HepG2 (cell line): ENCODE measurements around the gene MIER1. TPM values are rescaled to one million over a fixed set of nuclear protein-coding genes. Genes with fewer than 3 reads are reported as not detected.

Experiments
- ATAC-seq: fragments of 200-7000 bp; cut with Tn5 transposase; 3 replicates; pipeline ENCODE4 v1.9.1; 2020; ENCODE audit warnings: mild to moderate bottlenecking, moderate library complexity
- BruUV-seq: library from RNA; stranded (reverse); fragments of 400-500 nt; replicated peaks from 2 replicates; lab custom pipeline; 2021; lab: Mats Ljungman, UMichigan
- CTCF ChIA-PET: fragments of 300-600 bp; formaldehyde crosslinking; extraction: SDS; loops from one replicate; lab custom pipeline; 2021; ENCODE audit warnings: low total read pairs, inconsistent platforms, low intra/inter-chr PET ratio; lab: Yijun Ruan, JAX
- POLR2A ChIA-PET: fragments of 350-600 bp; sonication (Branson Sonifier 250); formaldehyde crosslinking; loops from one replicate; lab custom pipeline; 2020; ENCODE audit warnings: antibody characterized with exemption, inconsistent platforms; lab: Yijun Ruan, JAX
- DNase-seq: peaks from one replicate; pipeline ENCODE4 v3.0.0-alpha.2; 2015; ENCODE audit warnings: low spot score
- FAIRE-seq: peaks from 3 replicates; lab custom pipeline; 2011; peaks lifted over from hg19 to GRCh38; lab: Jason Lieb, UNC
- H2AFZ ChIP-seq: one replicate; pipeline ENCODE4 v1.6.1; 2011; ENCODE audit warnings: low read length, inconsistent platforms
- H3K27ac ChIP-seq: fragments of 300-600 bp; 3 replicates; pipeline ENCODE4 v1.8.0; 2011; ENCODE audit warnings: mixed run types, mild to moderate bottlenecking, mixed read lengths, low read length, inconsistent platforms; ENCODE audit not compliant: insufficient read depth; ENCODE audit errors: extremely low read length
- H3K27me3 ChIP-seq, 2 experiments: fragments of 200-600 bp in 1 of 2; 2 replicates in 1 of 2; 3 replicates in 1 of 2; pipeline versions ENCODE4 v1.6.0 to v1.8.0; 2011; ENCODE audit warnings: low read length in 2 of 2, mild to moderate bottlenecking in 2 of 2, moderate library complexity in 2 of 2, inconsistent platforms in 1 of 2; ENCODE audit not compliant: insufficient read depth in 2 of 2, control insufficient read depth in 1 of 2
- H3K36me3 ChIP-seq, 2 experiments: fragments of 200-600 bp in 1 of 2; replicated peaks in 1 of 2; 2 replicates in 1 of 2; 3 replicates in 1 of 2; pipeline versions ENCODE4 v1.5.1 to v1.8.0; 2011; ENCODE audit warnings: low read length in 2 of 2, inconsistent platforms in 1 of 2; ENCODE audit not compliant: insufficient read depth in 2 of 2, control insufficient read depth in 1 of 2
- H3K4me1 ChIP-seq: 2 replicates; pipeline ENCODE4 v1.5.1; 2012; ENCODE audit warnings: low read length, inconsistent platforms; ENCODE audit not compliant: insufficient read depth
- H3K4me2 ChIP-seq: 2 replicates; pipeline ENCODE4 v1.6.0; 2011; ENCODE audit warnings: low read depth, low read length, inconsistent platforms
- H3K4me3 ChIP-seq, 3 experiments: fragments of 200-600 bp in 1 of 3; sonication (generic), shearing (Covaris generic) in 1 of 3; replicated peaks in 1 of 3; 2 replicates each; pipeline ENCODE4 v1.5.1; 2011 to 2016; ENCODE audit warnings: low read length in 3 of 3, inconsistent platforms in 2 of 3, low read depth in 2 of 3, mild to moderate bottlenecking in 2 of 3, control low read depth in 1 of 3, mixed read lengths in 1 of 3; ENCODE audit not compliant: insufficient read depth in 1 of 3
- H3K79me2 ChIP-seq: one replicate; pipeline ENCODE4 v1.6.1; 2011; ENCODE audit warnings: low read length, inconsistent platforms; ENCODE audit not compliant: insufficient read depth
- H3K9ac ChIP-seq: 2 replicates; pipeline ENCODE4 v1.6.0; 2011; ENCODE audit warnings: mild to moderate bottlenecking, low read depth, low read length, inconsistent platforms; ENCODE audit not compliant: insufficient read depth
- H3K9me3 ChIP-seq: 2 replicates; pipeline ENCODE4 v1.5.1; 2012; ENCODE audit warnings: mild to moderate bottlenecking, low read length
- H4K20me1 ChIP-seq: 2 replicates; pipeline ENCODE4 v1.6.0; 2011; ENCODE audit warnings: inconsistent platforms, mild to moderate bottlenecking, low read length, moderate library complexity; ENCODE audit not compliant: insufficient read depth
- CAMTA2 ChIP-seq: sonication (generic); formaldehyde crosslinking; IDR thresholded peaks from 2 replicates; pipeline ENCODE4 v1.4.0; 2020; ENCODE audit warnings: mild to moderate bottlenecking, missing genetic modification reagents, borderline replicate concordance
- KLF6 ChIP-seq: IDR thresholded peaks from 2 replicates; pipeline ENCODE4 v1.8.0; 2016; ENCODE audit warnings: missing biosample characterization, missing genetic modification reagents
- SP4 ChIP-seq: sonication (generic); formaldehyde crosslinking; IDR thresholded peaks from 2 replicates; pipeline ENCODE4 v1.8.1; 2023; ENCODE audit warnings: mild to moderate bottlenecking, missing genetic modification reagents
- TBX2 ChIP-seq: sonication (generic); formaldehyde crosslinking; IDR thresholded peaks from 2 replicates; pipeline ENCODE4 v1.5.0; 2020; ENCODE audit warnings: missing genetic modification reagents, mild to moderate bottlenecking, borderline replicate concordance
- ZFP41 ChIP-seq: sonication (generic); formaldehyde crosslinking; IDR thresholded peaks from 2 replicates; pipeline ENCODE4 v1.4.0; 2020; ENCODE audit warnings: mild to moderate bottlenecking, missing genetic modification reagents, borderline replicate concordance
- ZNF451 ChIP-seq: sonication (generic); formaldehyde crosslinking; IDR thresholded peaks from 2 replicates; pipeline ENCODE4 v1.5.0; 2020; ENCODE audit warnings: mild to moderate bottlenecking, missing genetic modification reagents
- ZNF557 ChIP-seq: sonication (generic); formaldehyde crosslinking; IDR thresholded peaks from 2 replicates; pipeline ENCODE4 v1.4.0; 2020; ENCODE audit warnings: missing genetic modification reagents
- ZNF598 ChIP-seq: sonication (generic); formaldehyde crosslinking; IDR thresholded peaks from 2 replicates; pipeline ENCODE4 v1.5.1; 2020; ENCODE audit warnings: mild to moderate bottlenecking, missing genetic modification reagents, borderline replicate concordance
- ZSCAN31 ChIP-seq: sonication (generic); formaldehyde crosslinking; IDR thresholded peaks from 2 replicates; pipeline ENCODE4 v1.5.0; 2020; ENCODE audit warnings: low read depth, mild to moderate bottlenecking, missing genetic modification reagents
- WGBS: methylation state at CpG from one replicate; pipeline ENCODE4 v1.1.6; 2017; ENCODE audit warnings: low lambda C conversion rate; 5-methylcytosine and 5-hydroxymethylcytosine counted together
- in situ Hi-C: cut with HindIII; loops from 2 replicates; pipeline ENCODE4 v1.10.0; 2017; ENCODE audit warnings: low pct_unique_long_range_greater_than_20kb; ENCODE audit not compliant: extremely low pct_ligation_motif_present
- intact Hi-C: fragments of 100-400 bp; cut with micrococcal nuclease; formaldehyde crosslinking; loops from one replicate; pipeline ENCODE4 v1.10.0; 2022; ENCODE audit not compliant: unreplicated experiment
- polyA plus RNA-seq, 8 experiments: library from polyadenylated mRNA; depleted of rRNA in 3 of 8; stranded (reverse) in 7 of 8; unstranded in 1 of 8; fragments of >200 nt; fragmentation: Illumina TruSeq in 4 of 8; extraction: Trizol in 4 of 8; gene quantifications; 2 replicates each; pipeline versions ENCODE4 v1.2.1 to v1.2.3, GENCODE V29; 2011 to 2016; ENCODE audit warnings: low read depth in 4 of 8, missing spikeins in 1 of 8, mixed read lengths in 1 of 8; ENCODE audit not compliant: insufficient read depth in 1 of 8
- total RNA-seq, 5 experiments: library from RNA; depleted of rRNA; stranded (reverse); fragments of >200 nt; fragmentation: Illumina TruSeq; extraction: Trizol; gene quantifications; 2 replicates each; pipeline ENCODE4 v1.2.3, GENCODE V29; 2016; ENCODE audit warnings: low read depth in 1 of 5
- TF ChIP-seq, protein P1 (sequence below): sonication (generic); formaldehyde crosslinking; conservative IDR thresholded peaks from 2 replicates; pipeline ENCODE4 v1.4.0; 2020; ENCODE audit warnings: missing genetic modification reagents

The MIER1 gene
- total and polyA plus RNA-seq, 2 of the 13 experiments (the other 11 are each of a cell fraction or from before 2014, with no cell fraction given) = 7.0 to 30.4 TPM

DNA sequence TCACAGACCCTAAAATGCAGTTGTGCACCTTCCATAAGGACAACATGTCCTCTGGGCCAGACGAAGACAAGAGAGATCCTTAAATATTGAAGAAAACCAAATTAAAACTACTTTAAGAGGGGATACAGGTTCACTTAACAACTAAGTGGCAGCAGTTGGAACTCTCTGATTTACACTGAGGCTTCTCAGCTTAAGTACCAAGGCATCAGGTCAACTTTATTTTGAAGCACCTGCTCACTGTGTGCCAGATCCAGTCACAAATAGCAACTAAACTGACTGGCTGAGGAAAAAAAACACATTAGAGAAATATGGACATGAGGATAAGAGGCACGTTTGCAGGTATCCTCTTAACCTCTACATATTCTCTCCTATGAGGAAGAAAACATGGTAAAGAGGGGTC is 96.0 kb downstream of the MIER1 start:
- no peaks in the 10 kb centered on the region for H3K79me2 ChIP-seq
- no peaks in the 10 kb centered on the region for H3K4me1 ChIP-seq
- CTCF ChIA-PET = no interaction called here
- BruUV-seq = no TSS peak
- ATAC-seq (no peak), FAIRE-seq (no peak)
- H2AFZ ChIP-seq = no peak overlapping the region
- H3K9ac ChIP-seq = no peak overlapping the region
- H3K4me2 ChIP-seq = no peak overlapping the region
- peaks cover 10 to 52% of the 10 kb centered on the region in 2 experiments; a peak in 4 of 5 replicates for H3K36me3 ChIP-seq
- TF ChIP-seq ZNF557 (CRISPR knock-in tag) (no peak), ZNF598 (CRISPR knock-in tag) (no peak), TBX2 (CRISPR knock-in tag) (no peak), KLF6 (CRISPR knock-in tag) (no peak), ZFP41 (CRISPR knock-in tag) (no peak), ZNF451 (CRISPR knock-in tag) (no peak), ZSCAN31 (CRISPR knock-in tag) (no peak), SP4 (CRISPR knock-in tag) (no peak), CAMTA2 (CRISPR knock-in tag) (no peak)
- TF ChIP-seq, protein P1, sequence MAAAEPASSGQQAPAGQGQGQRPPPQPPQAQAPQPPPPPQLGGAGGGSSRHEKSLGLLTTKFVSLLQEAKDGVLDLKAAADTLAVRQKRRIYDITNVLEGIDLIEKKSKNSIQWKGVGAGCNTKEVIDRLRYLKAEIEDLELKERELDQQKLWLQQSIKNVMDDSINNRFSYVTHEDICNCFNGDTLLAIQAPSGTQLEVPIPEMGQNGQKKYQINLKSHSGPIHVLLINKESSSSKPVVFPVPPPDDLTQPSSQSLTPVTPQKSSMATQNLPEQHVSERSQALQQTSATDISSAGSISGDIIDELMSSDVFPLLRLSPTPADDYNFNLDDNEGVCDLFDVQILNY (CRISPR knock-in tag) = no peak
- TF ChIP-seq, all 625 proteins: peak for 0
- H3K27ac ChIP-seq = no peak overlapping the region
- 45% methylated on average over 2 of the region's 2 CpGs for WGBS
- intact Hi-C loops (no loop called here), in situ Hi-C loops (no loop called here)
- POLR2A ChIA-PET = no interaction called here
- H3K27me3 ChIP-seq = no peaks in the 10 kb centered on the region
- H3K4me3 ChIP-seq = no peak overlapping the region
- no peak for DNase-seq
- no peaks in the 10 kb centered on the region for H4K20me1 ChIP-seq
- H3K9me3 ChIP-seq = no peaks in the 10 kb centered on the region
